GM18507 (cell line): ENCODE measurements around the gene CNPY3.
"Not testable (repeated sequence)": the region's sequence is repeated elsewhere in the genome, so short reads cannot be mapped to it uniquely, and the experiment has no call there.

Experiments
- DNase-seq: peaks from one replicate; pipeline ENCODE4 v3.0.0; 2011; ENCODE audit warnings: low read depth; ENCODE audit not compliant: insufficient read length; ENCODE audit errors: extremely low spot score
- FAIRE-seq: peaks from 2 replicates; lab custom pipeline; 2011; peaks lifted over from hg19 to GRCh38; lab: Jason Lieb, UNC

Gene CNPY3

DNA sequence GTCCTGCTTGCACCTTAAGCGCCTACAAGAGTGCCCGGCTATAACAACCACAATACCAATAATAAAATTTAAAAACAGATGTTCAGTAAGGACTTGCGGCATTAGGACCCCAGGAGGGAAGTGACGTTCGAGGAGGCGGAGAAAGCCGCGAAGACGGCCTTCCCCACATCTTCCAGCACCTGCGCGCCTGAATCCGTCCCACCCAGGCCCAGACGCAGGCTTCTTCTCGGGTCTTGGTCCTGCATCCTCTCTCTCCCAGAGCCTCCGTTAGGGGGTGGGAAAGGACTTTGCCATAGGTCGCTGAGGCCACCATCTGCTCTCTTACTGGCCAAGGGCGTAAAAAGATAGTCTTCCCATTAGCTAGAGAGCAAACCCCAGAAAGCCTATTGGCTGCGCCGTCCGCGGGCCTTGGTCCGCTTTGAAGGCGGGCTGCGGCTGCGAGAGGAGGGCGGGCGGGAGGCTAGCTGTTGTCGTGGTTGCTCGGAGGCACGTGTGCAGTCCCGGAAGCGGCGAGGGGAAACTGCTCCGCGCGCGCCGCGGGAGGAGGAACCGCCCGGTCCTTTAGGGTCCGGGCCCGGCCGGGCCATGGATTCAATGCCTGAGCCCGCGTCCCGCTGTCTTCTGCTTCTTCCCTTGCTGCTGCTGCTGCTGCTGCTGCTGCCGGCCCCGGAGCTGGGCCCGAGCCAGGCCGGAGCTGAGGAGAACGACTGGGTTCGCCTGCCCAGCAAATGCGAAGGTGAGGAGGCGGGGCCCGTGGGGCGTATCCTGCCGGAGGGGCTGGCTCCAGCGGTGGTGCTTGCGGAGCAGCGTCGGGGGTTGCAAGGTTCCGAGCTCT, at the start of gene CNPY3:
TSS of gene CNPY3 (plus strand) at position 495 of the 835 bp plus-strand sequence. CDS start at position 586, 91 bp downstream.
- FAIRE-seq = peak; percentile 97
- DNase-seq = peak; percentile 75

DNA sequence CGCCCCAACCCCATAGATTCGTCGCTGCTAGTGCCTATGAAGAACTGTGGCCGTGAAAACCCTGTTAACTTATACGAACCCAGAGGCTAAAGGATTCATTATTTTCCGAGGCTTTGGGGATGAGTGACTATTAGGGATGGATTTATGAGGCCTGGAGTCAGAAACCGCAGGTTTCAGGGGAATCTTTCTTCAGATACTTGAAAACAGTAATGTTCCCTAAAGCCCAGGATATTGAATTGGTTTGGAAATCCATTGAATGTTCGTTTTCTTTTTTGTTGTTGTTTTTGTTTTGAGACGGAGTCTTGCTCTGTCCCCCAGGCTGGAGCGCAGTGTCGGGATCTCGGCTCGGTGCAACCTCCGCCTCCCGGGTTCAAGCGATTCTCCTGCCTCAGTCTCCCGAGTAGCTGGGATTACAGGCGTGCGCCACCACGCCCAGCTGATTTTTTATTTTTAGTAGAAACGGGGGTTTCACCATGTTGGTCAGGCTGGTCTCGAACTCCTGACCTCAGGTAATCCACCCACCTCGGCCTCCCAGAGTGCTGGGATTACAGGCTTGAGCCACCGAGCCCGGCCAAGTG, 49.0 kb upstream of the CNPY3 start:
- DNase-seq, FAIRE-seq: not testable (repeated sequence)

DNA sequence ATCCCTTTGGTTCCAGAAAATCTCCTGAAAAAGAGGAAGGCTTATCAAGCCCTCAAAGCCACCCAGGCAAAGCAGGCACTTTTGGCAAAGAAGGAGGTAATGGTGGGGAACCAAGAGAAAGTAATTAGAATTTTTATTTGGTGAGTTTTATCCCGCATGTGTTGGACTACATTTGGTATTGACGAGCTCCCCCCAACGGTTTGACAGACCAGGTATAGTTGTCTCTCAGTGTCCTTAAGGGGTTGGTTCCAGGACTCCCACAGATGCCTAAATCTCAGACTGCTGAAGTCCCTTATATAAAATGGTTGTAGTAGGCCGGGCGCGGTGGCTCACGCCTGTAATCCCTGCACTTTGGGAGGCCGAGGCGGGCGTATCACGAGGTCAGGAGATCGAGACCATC, 48.4 kb upstream of the CNPY3 start:
- not testable (repeated sequence) for FAIRE-seq, DNase-seq

DNA sequence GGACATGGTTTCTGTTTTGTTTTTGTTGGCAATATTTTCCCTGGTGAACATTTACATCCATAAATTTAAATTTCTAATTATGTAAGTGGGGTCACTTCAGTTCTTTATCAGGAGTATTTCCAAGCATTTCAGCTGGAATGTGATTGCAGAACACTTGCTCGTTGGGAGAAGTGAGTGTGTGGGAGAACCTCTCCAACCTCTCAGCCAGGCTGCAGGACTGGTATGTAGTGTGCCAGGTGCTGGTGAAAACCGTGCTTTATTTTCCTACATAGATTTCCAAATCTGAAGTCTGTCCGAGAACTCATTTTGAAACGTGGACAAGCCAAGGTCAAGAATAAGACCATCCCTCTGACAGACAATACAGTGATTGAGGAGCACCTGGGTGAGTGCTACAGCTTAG, 43.6 kb upstream of the CNPY3 start:
- no peak for FAIRE-seq
- DNase-seq = no peak

DNA sequence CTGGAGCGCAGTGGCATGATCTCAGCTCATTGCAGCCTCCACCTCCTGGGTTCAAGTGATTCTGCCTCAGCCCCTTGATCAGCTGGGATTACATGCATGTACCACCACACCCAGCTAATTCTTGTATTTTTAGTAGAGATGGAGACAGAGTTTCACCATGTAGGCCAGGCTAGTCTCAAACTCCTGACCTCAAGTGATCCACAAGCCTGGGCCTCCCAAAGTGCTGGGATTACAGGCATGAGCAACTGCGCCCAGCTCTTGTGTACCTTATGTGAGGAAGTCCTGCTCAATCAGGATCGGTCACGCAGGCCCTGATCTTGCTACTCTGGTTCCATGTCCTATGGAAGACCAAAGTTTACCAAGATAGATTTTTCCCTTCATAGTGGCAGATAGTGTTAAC, 41.1 kb upstream of the CNPY3 start:
- not testable (repeated sequence) for DNase-seq, FAIRE-seq

DNA sequence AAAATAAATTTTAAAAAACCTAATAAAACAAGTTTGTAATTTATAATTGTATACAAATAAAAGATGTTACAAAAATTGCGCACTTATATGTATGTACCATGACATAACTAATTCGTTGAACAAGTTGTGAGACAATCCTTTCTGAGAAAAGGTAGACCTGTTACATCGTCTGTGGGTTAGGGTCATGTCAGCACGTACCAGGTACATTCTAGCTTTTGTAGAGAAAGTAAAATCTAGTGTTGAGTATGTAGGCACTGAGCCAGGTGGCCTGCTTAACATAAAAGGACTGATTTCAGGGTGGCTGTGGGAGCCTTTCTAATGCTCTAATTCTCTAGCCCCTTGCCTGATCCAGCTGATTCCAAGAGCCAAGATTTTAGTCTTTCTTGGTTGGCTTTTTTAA, 39.5 kb upstream of the CNPY3 start:
- DNase-seq (no peak), FAIRE-seq (no peak)

DNA sequence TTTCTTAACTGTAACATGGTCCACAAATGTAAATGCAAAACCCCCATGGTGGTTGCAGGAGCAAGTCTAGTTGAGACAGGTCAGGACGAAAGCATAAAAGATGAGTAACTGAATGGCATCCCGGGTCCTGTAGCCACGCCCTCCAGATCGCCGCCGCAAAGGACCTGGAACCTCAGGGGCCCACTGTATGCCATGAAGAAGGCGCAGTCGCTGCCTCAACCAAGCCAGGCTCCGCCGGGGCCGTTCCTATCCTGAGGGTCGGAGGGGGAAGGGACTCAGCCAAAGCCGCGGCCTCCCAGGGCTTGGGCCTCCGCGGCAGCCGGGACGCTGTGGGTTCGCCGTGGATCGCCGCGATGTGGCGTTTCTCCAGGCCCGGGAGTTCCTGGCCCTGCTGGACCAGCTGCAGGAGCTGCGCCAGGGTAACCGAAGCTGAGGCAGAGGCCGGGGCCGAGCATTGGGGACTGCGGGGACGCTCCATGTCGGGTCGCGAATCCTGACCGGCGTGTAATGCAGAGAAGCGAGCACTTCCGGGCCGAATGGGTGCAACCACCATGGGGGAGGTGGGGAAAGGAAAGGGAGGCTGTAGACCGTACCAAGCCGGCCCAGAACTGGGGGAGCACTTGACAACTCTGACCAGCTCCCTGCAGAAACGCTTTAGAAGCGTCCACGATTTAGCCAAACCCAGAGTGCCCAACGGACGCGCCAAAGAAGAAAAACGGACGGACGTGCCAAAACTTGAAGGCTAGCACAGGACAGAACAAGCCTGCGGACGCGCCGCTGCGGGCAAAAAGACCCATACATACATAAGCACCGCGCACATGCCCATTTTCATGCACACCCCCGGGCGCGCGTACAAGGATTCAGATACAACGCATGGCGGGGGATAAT, 38.7 kb upstream of the CNPY3 start:
- DNase-seq = peak; percentile 92

DNA sequence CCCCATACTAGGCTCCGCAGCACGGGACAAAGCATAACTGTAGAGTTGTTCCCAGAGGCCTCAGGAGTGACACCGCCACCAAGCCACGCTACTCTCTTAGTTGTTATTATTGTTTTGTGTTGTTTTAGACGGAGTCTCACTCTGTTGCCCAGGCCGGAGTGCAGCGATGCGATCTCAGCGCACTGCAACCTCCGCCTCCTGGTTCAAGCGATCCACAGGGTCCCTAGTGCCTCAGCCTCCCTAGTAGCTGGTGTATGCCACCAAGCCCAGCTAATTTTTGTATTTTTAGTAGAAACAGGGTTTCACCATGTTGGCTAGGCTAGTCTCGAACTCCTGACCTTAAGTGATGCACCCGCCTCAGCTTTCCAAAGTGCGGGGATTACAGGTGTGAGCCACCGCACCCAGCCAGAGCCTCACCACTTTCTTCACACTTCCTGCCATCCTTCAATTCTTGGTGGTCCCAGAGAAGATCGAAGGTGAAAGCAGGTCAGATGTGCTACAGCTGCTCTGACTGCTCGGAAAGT, 38.0 kb upstream of the CNPY3 start:
- no peak for FAIRE-seq

More for the DNA sequence above, 38.7 kb upstream of the CNPY3 start:
- FAIRE-seq = peak; percentile 88

DNA sequence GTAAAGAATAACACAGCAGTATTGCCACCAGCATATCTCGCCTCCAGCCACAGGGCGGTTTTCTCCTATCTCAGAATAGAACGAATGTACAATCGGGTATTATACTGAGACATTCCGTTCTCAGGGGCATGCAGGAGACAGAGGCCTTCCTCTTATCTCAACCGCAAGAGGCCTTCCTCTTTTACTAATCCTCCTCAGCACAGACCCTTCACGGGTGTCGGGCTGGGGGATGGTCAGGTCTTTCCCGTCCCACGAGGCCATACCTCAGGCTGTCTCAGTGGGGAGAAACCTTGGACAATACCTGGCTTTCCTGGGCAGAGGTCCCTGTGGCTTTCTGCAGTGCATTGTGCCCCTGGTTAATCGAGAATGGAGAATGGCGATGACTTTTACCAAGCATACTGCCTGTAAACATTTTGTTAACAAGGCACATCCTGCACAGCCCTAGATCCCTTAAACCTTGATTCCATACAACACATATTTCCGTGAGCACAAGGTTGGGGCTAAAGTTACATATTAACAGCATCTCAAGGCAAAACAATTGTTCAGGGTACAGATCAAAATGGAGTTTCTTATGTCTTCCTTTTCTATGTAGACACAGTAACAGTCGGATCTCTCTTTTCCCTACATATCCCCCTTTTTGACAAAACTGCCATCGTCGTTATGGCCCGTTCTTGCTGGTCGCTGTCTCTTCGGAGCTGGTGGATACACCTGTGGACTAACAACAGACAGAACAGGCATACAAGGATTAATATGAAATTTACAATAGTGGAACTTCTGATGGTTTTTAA, 35.0 kb upstream of the CNPY3 start:
- FAIRE-seq, DNase-seq: not testable (repeated sequence)

More for the DNA sequence above, 38.0 kb upstream of the CNPY3 start:
- DNase-seq = no peak

DNA sequence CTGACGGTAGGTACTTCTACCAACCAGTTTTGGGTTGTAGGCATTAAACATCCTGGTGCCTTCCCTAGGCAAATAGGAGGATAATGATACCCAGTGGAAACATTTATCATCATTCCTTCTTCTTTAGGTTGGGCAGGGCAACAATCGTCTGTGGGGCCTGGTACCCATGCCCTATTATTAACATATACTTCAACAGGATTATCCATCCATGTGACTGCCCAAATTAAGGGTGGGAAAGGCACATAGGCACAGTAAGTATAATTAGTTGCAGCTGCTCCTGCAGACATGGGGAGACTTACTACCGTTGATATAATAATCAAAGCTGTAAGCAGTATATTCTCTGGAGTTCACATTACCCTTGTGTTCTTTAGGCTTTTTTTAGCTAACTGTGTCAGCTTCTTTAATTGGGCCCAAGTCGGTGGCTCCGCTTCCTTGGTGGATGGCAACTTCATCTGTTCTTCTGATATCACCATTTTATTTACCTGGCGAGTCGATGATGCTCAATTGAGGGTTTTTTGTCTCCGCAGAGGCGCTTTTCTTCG, 33.0 kb upstream of the CNPY3 start:
- FAIRE-seq (no peak), DNase-seq (no peak)

DNA sequence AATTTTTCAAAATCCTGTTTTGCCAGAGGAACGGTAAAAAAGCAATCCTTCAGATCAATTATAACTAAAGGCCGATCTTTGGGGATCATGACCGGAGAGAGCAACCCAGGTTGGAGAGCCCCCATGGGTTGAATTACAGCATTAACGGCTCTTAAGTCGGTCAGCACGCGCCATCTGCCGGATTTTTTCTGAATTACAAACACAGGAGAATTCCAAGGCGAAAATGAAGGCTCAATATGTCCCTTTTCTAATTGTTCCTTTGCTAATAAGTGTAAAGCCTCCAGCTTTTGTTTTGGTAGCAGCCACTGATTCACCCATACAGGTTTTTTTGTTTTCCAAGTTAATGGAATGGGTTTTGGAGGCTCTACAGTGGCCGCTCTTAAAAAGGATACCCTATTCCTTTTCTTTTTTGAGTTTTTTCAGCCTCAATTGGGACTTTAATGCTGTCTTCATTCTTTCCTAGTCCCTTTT, 30.4 kb upstream of the CNPY3 start:
- DNase-seq (no peak), FAIRE-seq (peak; percentile 81)

DNA sequence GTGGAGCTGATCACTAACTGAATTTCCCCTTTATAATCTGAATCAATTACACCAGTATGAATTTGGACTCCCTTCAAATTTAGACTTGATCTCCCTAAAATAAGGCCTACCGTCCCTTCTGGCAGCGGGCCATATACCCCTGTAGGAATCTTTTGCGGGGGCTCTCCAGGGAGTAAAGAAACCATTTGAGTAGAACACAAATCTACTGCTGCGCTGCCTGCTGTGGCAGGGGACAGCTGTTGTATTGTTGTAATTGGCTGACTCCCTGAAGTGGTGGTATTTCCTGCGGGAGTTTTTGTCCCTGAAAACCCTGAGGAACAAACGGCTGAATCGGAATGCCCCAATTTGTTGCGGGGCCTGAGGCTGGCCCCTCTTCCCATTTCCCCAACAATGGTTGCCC, 29.4 kb upstream of the CNPY3 start:
- DNase-seq (no peak), FAIRE-seq (no peak)

DNA sequence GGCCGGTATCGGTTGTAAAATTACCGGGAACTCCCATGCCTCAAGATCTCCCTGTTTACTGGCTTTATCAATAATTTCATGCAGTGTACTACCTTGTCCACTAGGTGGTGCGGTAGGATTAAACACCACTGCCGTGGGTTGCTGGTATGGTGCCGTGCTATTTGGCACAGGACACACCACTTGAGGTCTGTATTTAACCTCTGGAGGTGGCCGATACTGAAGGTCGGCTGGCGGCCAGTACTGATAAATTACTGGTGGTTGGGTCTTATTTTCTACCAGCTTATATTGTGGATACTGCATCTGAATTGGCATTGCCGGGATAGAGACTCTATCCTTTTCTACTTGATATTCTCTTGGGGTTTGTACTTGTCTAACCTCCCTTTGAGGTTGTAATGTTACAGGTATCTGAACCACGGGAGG, 27.7 kb upstream of the CNPY3 start:
- DNase-seq (peak; percentile 53), FAIRE-seq (peak; percentile 86)

DNA sequence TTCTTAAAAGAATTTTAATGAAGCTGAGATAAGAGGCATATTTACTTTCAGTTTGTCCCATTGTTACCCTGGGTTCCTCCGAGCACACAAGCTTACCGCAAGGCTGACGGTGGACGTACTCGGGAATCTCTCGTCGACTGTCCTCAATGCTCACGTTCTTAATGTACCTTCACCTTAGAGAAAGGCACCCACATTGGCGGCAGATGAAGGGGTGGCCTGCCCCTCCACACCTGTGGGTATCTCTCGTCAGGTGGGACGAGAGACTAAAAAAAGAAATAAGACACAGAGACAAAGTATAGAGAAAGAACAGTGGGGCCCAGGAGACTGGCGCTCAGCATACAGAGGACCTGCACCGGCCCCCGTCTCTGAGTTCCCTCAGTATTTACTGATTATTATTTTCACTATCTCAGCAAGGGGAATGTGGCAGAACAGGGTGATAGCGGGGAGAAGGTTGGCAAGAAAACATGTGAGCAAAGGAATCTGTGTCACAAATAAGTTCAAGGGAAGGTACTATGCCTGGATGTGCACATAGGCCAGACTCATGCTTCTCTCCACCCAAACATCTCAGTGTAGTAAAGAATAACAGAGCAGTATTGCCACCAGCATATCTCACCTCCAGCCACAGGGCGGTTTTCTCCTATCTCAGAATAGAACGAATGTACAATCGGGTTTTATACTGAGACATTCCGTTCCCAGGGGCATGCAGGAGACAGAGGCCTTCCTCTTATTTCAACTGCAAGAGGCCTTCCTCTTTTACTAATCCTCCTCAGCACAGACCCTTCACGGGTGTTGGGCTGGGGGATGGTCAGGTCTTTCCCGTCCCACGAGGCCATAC, 26.6 kb upstream of the CNPY3 start:
- not testable (repeated sequence) for DNase-seq, FAIRE-seq

DNA sequence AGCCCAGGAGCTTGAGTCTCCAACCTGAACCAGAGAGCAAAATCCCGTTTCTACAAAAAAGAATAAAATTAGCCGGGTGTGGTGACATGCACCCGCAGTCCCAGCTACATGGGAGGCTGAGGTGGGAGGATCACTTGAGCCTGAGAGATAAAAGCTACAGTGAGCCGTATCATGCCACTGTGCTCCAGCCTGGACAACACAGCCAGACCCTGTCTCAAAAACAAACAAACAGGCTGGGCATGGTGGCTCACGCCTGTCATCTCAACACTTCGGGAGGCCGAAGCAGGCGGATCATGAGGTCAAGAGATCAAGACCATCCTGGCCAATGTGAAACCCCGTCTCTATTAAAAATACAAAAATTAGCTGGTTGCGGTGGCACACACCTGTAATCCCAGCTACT, 24.8 kb upstream of the CNPY3 start:
- DNase-seq = no peak
- FAIRE-seq = no peak

DNA sequence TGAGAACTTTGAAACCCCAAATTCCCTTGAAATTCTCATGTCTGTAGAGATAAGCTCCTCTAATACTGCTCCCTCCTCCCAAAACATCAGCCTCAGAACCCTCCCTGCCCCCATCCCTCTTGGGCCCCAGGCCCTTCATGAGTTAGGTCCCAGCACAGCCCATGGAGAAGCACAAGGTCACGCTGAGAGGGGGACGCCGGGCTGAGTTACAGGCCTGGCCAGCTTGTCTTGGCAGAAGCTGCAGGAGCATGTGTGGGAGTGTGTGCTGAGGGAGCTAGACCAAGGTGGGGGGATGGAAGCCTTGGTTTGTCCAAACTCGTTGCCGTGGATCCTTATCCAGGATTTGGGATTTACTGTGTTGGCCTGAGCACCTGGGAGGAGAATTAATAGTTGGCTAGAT, 21.9 kb upstream of the CNPY3 start:
- no peak for DNase-seq
- FAIRE-seq = no peak

DNA sequence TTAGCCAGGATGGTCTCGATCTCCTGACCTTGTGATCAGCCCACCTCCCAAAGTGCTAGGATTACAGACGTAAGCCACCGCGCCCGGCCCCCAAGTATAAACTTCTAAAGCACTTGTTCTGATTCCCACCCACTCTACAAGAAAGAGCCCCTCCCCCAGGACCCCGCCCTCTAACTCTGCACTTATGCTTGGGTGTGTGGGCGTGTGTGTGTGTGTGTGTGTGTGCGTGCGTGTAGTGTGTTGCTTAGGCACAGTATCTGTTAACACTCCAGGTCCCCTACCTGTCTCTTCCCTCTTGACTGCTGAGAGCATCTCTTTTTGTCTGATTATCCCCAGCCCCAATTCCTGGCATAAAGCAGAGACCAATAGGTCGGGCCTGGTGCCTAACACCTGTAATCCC, 19.4 kb upstream of the CNPY3 start:
- no peak for FAIRE-seq

More for the DNA sequence above, 19.4 kb upstream of the CNPY3 start:
- DNase-seq = no peak
